Muscle layer of colon (tissue), 2 donors: Measurements from ENCODE around the gene PRSS22.

ENCODE experiments used
- H3K27ac ChIP-seq: one replicate; pipeline ENCODE4 v1.7.0; 2013; ENCODE audit warnings: low read depth, mild to moderate bottlenecking, low read length, moderate library complexity
- H3K27me3 ChIP-seq, 2 donors: one replicate each; pipeline ENCODE4 v1.7.0; 2013; ENCODE audit warnings: low read length in 2 of 2, mild to moderate bottlenecking in 2 of 2; ENCODE audit not compliant: insufficient read depth in 2 of 2, control insufficient read depth in 1 of 2
- H3K36me3 ChIP-seq: one replicate; pipeline ENCODE4 v1.7.0; 2013; ENCODE audit warnings: mild to moderate bottlenecking, low read length; ENCODE audit not compliant: insufficient read depth
- H3K4me1 ChIP-seq: one replicate; pipeline ENCODE4 v1.7.0; 2013; ENCODE audit warnings: mild to moderate bottlenecking, low read length; ENCODE audit not compliant: insufficient read depth
- H3K4me3 ChIP-seq, 2 donors: one replicate each; pipeline ENCODE4 v1.7.0; 2013; ENCODE audit warnings: low read length in 2 of 2, low read depth in 1 of 2, mild to moderate bottlenecking in 1 of 2, moderate library complexity in 1 of 2
- H3K9ac ChIP-seq: one replicate; pipeline ENCODE4 v1.7.0; 2013; ENCODE audit warnings: low read length
- H3K9me3 ChIP-seq: one replicate; pipeline ENCODE4 v1.7.0; 2013; ENCODE audit warnings: mild to moderate bottlenecking, low read length
- donor health status: abdominal sarcoma.
- donor health status: Adenocarcinoma of cecum.

PRSS22 gene

GRCh38 chr16:2822496-2822895, 35.5 kb downstream of the PRSS22 start:
- H3K4me3 ChIP-seq, result no peak overlapping the region
- H3K36me3 ChIP-seq, result no peaks in the 10 kb centered on the region
- no peaks in the 10 kb centered on the region for H3K4me1 ChIP-seq
- no peak overlapping the region for H3K9ac ChIP-seq
- H3K9me3 ChIP-seq, result no peaks in the 10 kb centered on the region
- no peak overlapping the region for H3K27ac ChIP-seq
- H3K27me3 ChIP-seq, result peaks cover 0 to 6% of the 10 kb centered on the region in 2 donors

DNA sequence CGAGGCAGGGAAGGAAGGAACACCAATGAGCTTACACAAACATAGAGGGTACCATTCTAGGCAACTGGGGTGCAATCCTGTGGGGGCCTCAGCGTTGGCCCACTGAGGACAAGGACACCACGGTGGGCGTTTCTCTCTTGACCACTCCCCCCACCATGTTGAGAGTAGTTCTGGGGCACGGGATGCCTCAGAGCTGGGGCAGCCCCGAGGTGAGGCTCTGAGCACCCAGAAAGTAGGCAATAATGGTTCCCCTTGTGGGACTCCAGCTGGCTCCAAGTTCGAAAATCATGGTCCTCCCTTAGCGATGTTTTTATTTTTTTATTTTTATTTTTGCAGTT, 35.8 kb downstream of the PRSS22 start:
- H3K36me3 ChIP-seq, result no peaks in the 10 kb centered on the region
- no peak overlapping the region for H3K9ac ChIP-seq
- H3K27ac ChIP-seq, result no peak overlapping the region
- H3K4me3 ChIP-seq, result no peak overlapping the region
- H3K9me3 ChIP-seq, result no peaks in the 10 kb centered on the region
- no peaks in the 10 kb centered on the region for H3K4me1 ChIP-seq
- H3K27me3 ChIP-seq, result peaks cover 0 to 6% of the 10 kb centered on the region in 2 donors

DNA sequence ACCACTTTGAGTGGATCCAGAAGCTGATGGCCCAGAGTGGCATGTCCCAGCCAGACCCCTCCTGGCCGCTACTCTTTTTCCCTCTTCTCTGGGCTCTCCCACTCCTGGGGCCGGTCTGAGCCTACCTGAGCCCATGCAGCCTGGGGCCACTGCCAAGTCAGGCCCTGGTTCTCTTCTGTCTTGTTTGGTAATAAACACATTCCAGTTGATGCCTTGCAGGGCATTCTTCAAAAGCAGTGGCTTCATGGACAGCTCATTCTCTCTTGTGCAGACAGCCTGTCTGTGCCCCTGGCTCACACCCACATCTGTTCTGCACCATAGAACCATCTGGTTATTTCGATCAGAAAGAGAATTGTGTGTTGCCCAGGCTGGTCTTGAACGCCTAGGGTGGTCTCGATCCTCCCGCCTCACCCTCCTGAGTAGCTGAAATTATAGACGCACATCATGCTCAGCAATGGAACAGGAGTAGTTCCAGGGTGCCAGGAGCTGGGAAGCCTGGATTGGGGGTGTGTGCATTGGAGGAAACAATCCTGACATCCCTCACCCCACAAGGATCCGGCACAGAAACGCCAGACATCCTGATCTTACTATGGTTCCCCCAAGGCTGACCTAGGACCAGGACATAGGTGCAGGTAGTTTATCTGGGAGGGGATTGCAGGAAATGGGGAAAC, 36.3 kb downstream of the PRSS22 start:
- no peak overlapping the region for H3K27ac ChIP-seq
- H3K27me3 ChIP-seq, result peaks cover 0 to 2% of the 10 kb centered on the region in 2 donors
- H3K9me3 ChIP-seq, result no peaks in the 10 kb centered on the region
- H3K9ac ChIP-seq, result no peak overlapping the region
- H3K4me1 ChIP-seq, result no peaks in the 10 kb centered on the region
- no peak overlapping the region for H3K4me3 ChIP-seq
- H3K36me3 ChIP-seq, result no peaks in the 10 kb centered on the region

GRCh38 chr16:2820836-2821486, 37.0 kb downstream of the PRSS22 start:
- H3K27me3 ChIP-seq, result no peaks in the 10 kb centered on the region
- no peak overlapping the region for H3K27ac ChIP-seq
- no peaks in the 10 kb centered on the region for H3K36me3 ChIP-seq
- H3K9me3 ChIP-seq, result no peaks in the 10 kb centered on the region
- no peaks in the 10 kb centered on the region for H3K4me1 ChIP-seq
- no peak overlapping the region for H3K4me3 ChIP-seq
- no peak overlapping the region for H3K9ac ChIP-seq

GRCh38 chr16:2819939-2820835, 37.8 kb downstream of the PRSS22 start:
- no peak overlapping the region for H3K27ac ChIP-seq
- no peak overlapping the region for H3K9ac ChIP-seq
- no peaks in the 10 kb centered on the region for H3K4me1 ChIP-seq
- no peak overlapping the region for H3K4me3 ChIP-seq
- H3K27me3 ChIP-seq, result peaks cover 0 to 3% of the 10 kb centered on the region in 2 donors
- H3K36me3 ChIP-seq, result no peaks in the 10 kb centered on the region
- H3K9me3 ChIP-seq, result no peaks in the 10 kb centered on the region

- Histone ChIP-seq H3K27ac (no peak overlapping the region), H3K27me3 (peaks cover 0 to 7% of the 10 kb centered on the region in 2 donors), H3K36me3 (no peaks in the 10 kb centered on the region), H3K9me3 (no peaks in the 10 kb centered on the region), H3K4me3 (no peak overlapping the region), H3K4me1 (no peaks in the 10 kb centered on the region), H3K9ac (no peak overlapping the region)
These were observed 38.6 kb downstream of the PRSS22 start for GRCh38 chr16:2819179-2819938.

GRCh38 chr16:2818272-2818876, 39.6 kb downstream of the PRSS22 start:
- no peaks in the 10 kb centered on the region for H3K36me3 ChIP-seq
- no peak overlapping the region for H3K27ac ChIP-seq
- H3K27me3 ChIP-seq, result peaks cover 0 to 7% of the 10 kb centered on the region in 2 donors
- no peak overlapping the region for H3K9ac ChIP-seq
- no peaks in the 10 kb centered on the region for H3K9me3 ChIP-seq
- H3K4me3 ChIP-seq, result no peak overlapping the region
- H3K4me1 ChIP-seq, result no peaks in the 10 kb centered on the region

DNA sequence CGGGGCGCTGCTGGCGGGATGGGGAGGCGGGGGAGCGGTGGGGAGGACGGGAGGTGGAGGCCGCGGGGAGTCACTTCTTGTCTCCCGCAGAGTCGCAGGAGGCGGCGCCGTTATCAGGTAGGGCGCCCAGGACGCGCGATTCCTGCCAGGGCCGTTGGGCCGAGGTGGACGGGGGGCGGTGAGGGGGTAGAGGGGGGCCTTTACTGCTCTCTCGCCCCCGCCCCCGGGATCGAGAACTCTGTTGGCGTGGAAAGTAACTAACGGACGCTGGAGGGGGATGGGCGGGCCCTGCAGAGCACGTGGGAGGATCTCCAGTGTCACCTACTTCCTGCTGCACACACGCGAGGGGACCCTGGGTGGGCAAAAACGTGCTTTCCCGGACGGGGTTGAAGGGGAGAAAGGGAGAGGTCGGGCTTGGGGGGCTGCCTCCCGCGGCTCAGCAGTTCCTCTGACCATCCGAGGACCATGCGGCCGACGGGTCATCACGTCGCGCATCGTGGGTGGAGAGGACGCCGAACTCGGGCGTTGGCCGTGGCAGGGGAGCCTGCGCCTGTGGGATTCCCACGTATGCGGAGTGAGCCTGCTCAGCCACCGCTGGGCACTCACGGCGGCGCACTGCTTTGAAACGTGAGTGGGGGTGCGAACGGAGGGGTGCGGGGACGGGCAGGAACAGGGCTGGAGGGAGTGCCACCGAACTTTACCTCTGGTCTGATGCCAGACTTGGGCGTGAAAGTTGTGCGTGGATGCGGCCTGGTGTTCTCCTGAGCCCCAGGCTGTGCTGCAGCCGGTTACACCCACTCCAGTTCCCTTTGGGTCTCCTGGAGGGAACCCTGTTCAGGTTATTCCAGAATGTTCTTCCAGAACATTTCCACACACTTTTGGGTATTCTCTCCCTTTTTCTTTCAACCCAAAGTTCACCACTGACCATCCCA, 40.4 kb downstream of the PRSS22 start:
- H3K27ac ChIP-seq, result no peak overlapping the region
- no peaks in the 10 kb centered on the region for H3K4me1 ChIP-seq
- H3K36me3 ChIP-seq, result no peaks in the 10 kb centered on the region
- no peak overlapping the region for H3K9ac ChIP-seq
- H3K9me3 ChIP-seq, result no peaks in the 10 kb centered on the region
- H3K27me3 ChIP-seq, result peaks cover 0 to 7% of the 10 kb centered on the region in 2 donors
- no peak overlapping the region for H3K4me3 ChIP-seq

DNA sequence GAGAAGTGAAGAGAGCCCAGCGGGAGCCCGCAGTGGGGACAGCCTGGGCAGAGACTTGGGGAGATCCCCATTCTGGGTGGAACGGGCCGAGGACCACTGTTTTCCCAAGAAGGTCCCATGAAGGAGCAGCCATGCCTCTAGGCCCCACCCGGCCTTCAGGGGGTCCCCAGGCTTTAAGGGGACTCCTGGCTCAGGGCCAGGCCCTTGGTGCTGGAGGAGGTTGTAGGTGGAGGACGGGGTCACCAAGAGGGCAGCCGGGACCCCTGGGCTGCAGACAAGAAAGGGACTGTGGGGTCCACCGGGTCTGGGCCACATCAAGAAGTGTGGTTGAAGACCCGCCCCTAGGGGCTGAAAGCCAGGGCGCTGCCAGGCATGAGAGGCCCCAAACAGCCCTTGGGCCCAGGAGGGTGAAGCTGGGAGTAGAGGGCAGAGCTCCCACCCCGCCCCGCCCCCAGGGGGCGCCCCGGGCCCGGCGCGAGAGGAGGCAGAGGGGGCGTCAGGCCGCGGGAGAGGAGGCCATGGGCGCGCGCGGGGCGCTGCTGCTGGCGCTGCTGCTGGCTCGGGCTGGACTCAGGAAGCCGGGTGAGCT, 41.1 kb downstream of the PRSS22 start, which contains the start of gene PRSS21:
PRSS21 (plus strand) TSS at position 487 of the 589 bp plus-strand sequence; CDS start at position 519, 32 bp downstream.
- no peak within 1 kb of the TSS for H3K27ac ChIP-seq
- H3K9ac ChIP-seq, result no peak within 1 kb of the TSS
- no peaks in the 10 kb centered on the region for H3K4me1 ChIP-seq
- no peaks in the 10 kb centered on the region for H3K36me3 ChIP-seq
- no peak within 1 kb of the TSS for H3K4me3 ChIP-seq
- peaks cover 0 to 7% of the 10 kb centered on the region in 2 donors for H3K27me3 ChIP-seq
- H3K9me3 ChIP-seq, result no peaks in the 10 kb centered on the region

DNA sequence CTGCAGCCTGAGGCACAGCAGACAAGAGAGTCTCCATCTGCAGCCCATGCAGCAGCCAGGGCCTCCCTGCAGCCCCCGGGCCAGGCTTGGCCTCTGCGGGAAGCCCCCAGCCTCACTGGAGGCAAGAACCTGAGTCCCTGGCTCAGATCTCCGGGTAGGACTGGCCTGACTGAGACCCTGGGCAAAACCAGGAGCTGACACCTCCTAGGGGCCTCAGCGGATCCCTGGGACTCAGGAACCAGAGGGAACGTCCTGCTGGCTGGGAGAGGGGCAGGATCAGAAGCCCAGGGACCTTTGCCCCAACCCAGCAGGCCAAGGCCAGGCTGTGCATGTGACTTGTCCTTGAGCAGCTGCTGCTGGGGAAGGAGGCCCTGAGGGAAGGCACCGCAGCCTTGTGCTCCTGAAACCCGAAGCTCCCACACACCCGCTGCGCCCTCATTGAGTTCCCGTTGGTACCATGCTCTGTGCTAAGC, 42.6 kb downstream of the PRSS22 start:
- no peaks in the 10 kb centered on the region for H3K4me1 ChIP-seq
- H3K36me3 ChIP-seq, result no peaks in the 10 kb centered on the region
- no peak overlapping the region for H3K9ac ChIP-seq
- H3K27me3 ChIP-seq, result peaks cover 0 to 7% of the 10 kb centered on the region in 2 donors
- H3K4me3 ChIP-seq, result no peak overlapping the region
- H3K27ac ChIP-seq, result no peak overlapping the region
- no peaks in the 10 kb centered on the region for H3K9me3 ChIP-seq
